Activated CD4-positive, alpha-beta memory T cell treated with anti-CD3 and anti-CD28 coated beads, Interleukin-2, amount 10 ng/mL, durations not matched to agents 7 days and 5 days (primary cell): ENCODE results near the gene HOXC9. TPM values are rescaled to one million over a fixed set of nuclear protein-coding genes. Genes with fewer than 3 reads are reported as not detected.

ENCODE experiments used
- CTCF ChIA-PET: fragments of 350-600 bp; sonication (Branson Sonifier 250); formaldehyde crosslinking; loops from one replicate; lab custom pipeline; 2021; ENCODE audit warnings: antibody characterized with exemption, inconsistent platforms; lab: Charles Lee
- POLR2A ChIA-PET: fragments of 350-600 bp; sonication (Branson Sonifier 250); formaldehyde crosslinking; loops from one replicate; lab custom pipeline; 2021; ENCODE audit warnings: antibody characterized with exemption; lab: Charles Lee
- DNase-seq: peaks from one replicate; pipeline ENCODE4 v3.0.0-alpha.2; 2020
- H3K27ac Mint-ChIP-seq: one replicate; pipeline ENCODE4 v1.8.0; 2021; ENCODE audit warnings: mild to moderate bottlenecking, mixed read lengths
- H3K27me3 Mint-ChIP-seq: one replicate; pipeline ENCODE4 v1.8.0; 2021; ENCODE audit warnings: mixed read lengths
- H3K36me3 Mint-ChIP-seq: one replicate; pipeline ENCODE4 v1.8.0; 2021; ENCODE audit warnings: low read depth, mixed read lengths
- H3K4me1 Mint-ChIP-seq: one replicate; pipeline ENCODE4 v1.8.0; 2021; ENCODE audit warnings: mixed read lengths
- H3K4me3 Mint-ChIP-seq: one replicate; pipeline ENCODE4 v1.8.0; 2021; ENCODE audit warnings: mild to moderate bottlenecking, mixed read lengths
- H3K9me3 Mint-ChIP-seq: one replicate; pipeline ENCODE4 v1.8.0; 2021; ENCODE audit warnings: mixed read lengths
- total RNA-seq, 2 experiments: library from RNA; stranded (reverse); gene quantifications; one replicate each; pipeline ENCODE4 v1.2.3, GENCODE V29; 2021

The HOXC9 gene
- total RNA-seq, 2 experiments from 2014 or later = not detected

GRCh38 chr12:54033980-54034784 lies 34.2 kb downstream of the HOXC9 start:
- ChIA-PET CTCF (interaction anchor here (1.3 to 3.8 kb wide), 3 partner anchors 76 to 167 kb away, joined by 4 to 48 read pairs (median 7); no protein-coding TSS in a partner anchor), POLR2A (no interaction called here)
- Mint-ChIP-seq H3K36me3 (no peaks in the 10 kb centered on the region), H3K4me3 (no peak overlapping the region), H3K27me3 (peaks cover 85% of the 10 kb centered on the region), H3K9me3 (no peaks in the 10 kb centered on the region), H3K4me1 (peaks cover 20% of the 10 kb centered on the region), H3K27ac (no peak overlapping the region)
- DNase-seq = no peak

- Mint-ChIP-seq H3K36me3 (no peaks in the 10 kb centered on the region), H3K9me3 (no peaks in the 10 kb centered on the region), H3K4me1 (peaks cover 18% of the 10 kb centered on the region), H3K4me3 (no peak overlapping the region), H3K27ac (no peak overlapping the region), H3K27me3 (peaks cover 86% of the 10 kb centered on the region)
- POLR2A ChIA-PET = no interaction called here
- DNase-seq = no peak
- CTCF ChIA-PET = interaction anchor here (1.3 kb wide), 1 partner anchor 167 kb away, joined by 4 read pairs; no protein-coding TSS in a partner anchor
Measured at GRCh38 chr12:54034785-54035310, 34.9 kb downstream of the HOXC9 start.

GRCh38 chr12:54035568-54036264 lies 35.8 kb downstream of the HOXC9 start:
- H3K9me3 Mint-ChIP-seq = no peaks in the 10 kb centered on the region
- ChIA-PET CTCF (interaction anchor here (1.3 kb wide), 1 partner anchor 166 kb away, joined by 4 read pairs; no protein-coding TSS in a partner anchor), POLR2A (no interaction called here)
- H3K36me3 Mint-ChIP-seq = no peaks in the 10 kb centered on the region
- no peak overlapping the region for H3K27ac Mint-ChIP-seq
- H3K4me3 Mint-ChIP-seq = no peak overlapping the region
- no peak for DNase-seq
- peaks cover 89% of the 10 kb centered on the region for H3K27me3 Mint-ChIP-seq
- H3K4me1 Mint-ChIP-seq = peaks cover 17% of the 10 kb centered on the region

GRCh38 chr12:54036620-54037359 lies 36.8 kb downstream of the HOXC9 start:
- POLR2A ChIA-PET = no interaction called here
- Mint-ChIP-seq H3K4me1 (peaks cover 15% of the 10 kb centered on the region), H3K27me3 (peaks cover 85% of the 10 kb centered on the region), H3K9me3 (no peaks in the 10 kb centered on the region), H3K4me3 (no peak overlapping the region), H3K27ac (no peak overlapping the region), H3K36me3 (no peaks in the 10 kb centered on the region)
- no peak for DNase-seq
- CTCF ChIA-PET = no interaction called here

GRCh38 chr12:54037360-54038283 lies 37.7 kb downstream of the HOXC9 start:
- DNase-seq = no peak
- no peak overlapping the region for H3K4me3 Mint-ChIP-seq
- H3K36me3 Mint-ChIP-seq = no peaks in the 10 kb centered on the region
- ChIA-PET POLR2A (no interaction called here), CTCF (no interaction called here)
- no peaks in the 10 kb centered on the region for H3K9me3 Mint-ChIP-seq
- H3K27me3 Mint-ChIP-seq = peaks cover 82% of the 10 kb centered on the region
- H3K27ac Mint-ChIP-seq = no peak overlapping the region
- peaks cover 14% of the 10 kb centered on the region for H3K4me1 Mint-ChIP-seq

- no peak for DNase-seq
- Mint-ChIP-seq H3K36me3 (no peaks in the 10 kb centered on the region), H3K9me3 (no peaks in the 10 kb centered on the region), H3K27me3 (peaks cover 81% of the 10 kb centered on the region), H3K4me1 (peaks cover 8% of the 10 kb centered on the region), H3K27ac (no peak overlapping the region), H3K4me3 (no peak overlapping the region)
- ChIA-PET CTCF (interaction anchor here (1.0 kb wide), 1 partner anchor 33 kb away, joined by 3 read pairs; no protein-coding TSS in a partner anchor), POLR2A (no interaction called here)
Measured at GRCh38 chr12:54038284-54038870, 38.4 kb downstream of the HOXC9 start.

- no peaks in the 10 kb centered on the region for H3K9me3 Mint-ChIP-seq
- DNase-seq = no peak
- H3K27ac Mint-ChIP-seq = no peak overlapping the region
- no peaks in the 10 kb centered on the region for H3K36me3 Mint-ChIP-seq
- no peak overlapping the region for H3K4me3 Mint-ChIP-seq
- peaks cover 84% of the 10 kb centered on the region for H3K27me3 Mint-ChIP-seq
- CTCF ChIA-PET = interaction anchor here (1.0 kb wide), 1 partner anchor 33 kb away, joined by 3 read pairs; no protein-coding TSS in a partner anchor
- POLR2A ChIA-PET = no interaction called here
- H3K4me1 Mint-ChIP-seq = peaks cover 9% of the 10 kb centered on the region
Measured at GRCh38 chr12:54038871-54039414, 39.0 kb downstream of the HOXC9 start.

- Mint-ChIP-seq H3K4me3 (no peak overlapping the region), H3K27me3 (peaks cover 86% of the 10 kb centered on the region), H3K27ac (no peak overlapping the region), H3K36me3 (no peaks in the 10 kb centered on the region), H3K9me3 (no peaks in the 10 kb centered on the region), H3K4me1 (peaks cover 7% of the 10 kb centered on the region)
- CTCF ChIA-PET = interaction anchor here (2.2 kb wide), 1 partner anchor 8 kb away, joined by 7 read pairs; the partner anchor contains the start of gene HOXC5
- POLR2A ChIA-PET = no interaction called here
- DNase-seq = no peak
Measured at GRCh38 chr12:54039417-54040147, 39.6 kb downstream of the HOXC9 start.

GRCh38 chr12:54040148-54040494 lies 40.2 kb downstream of the HOXC9 start:
- DNase-seq = no peak
- Mint-ChIP-seq H3K4me1 (peaks cover 5% of the 10 kb centered on the region), H3K27ac (no peak overlapping the region), H3K9me3 (no peaks in the 10 kb centered on the region), H3K36me3 (no peaks in the 10 kb centered on the region), H3K27me3 (peaks cover 86% of the 10 kb centered on the region), H3K4me3 (no peak overlapping the region)
- POLR2A ChIA-PET = no interaction called here
- CTCF ChIA-PET = interaction anchor here (2.2 kb wide), 1 partner anchor 8 kb away, joined by 7 read pairs; the partner anchor contains the start of gene HOXC5

GRCh38 chr12:54040648-54041047 lies 40.7 kb downstream of the HOXC9 start:
- Mint-ChIP-seq H3K4me1 (peaks cover 4% of the 10 kb centered on the region), H3K4me3 (no peak overlapping the region), H3K36me3 (no peaks in the 10 kb centered on the region), H3K27ac (no peak overlapping the region), H3K9me3 (no peaks in the 10 kb centered on the region), H3K27me3 (peaks cover 86% of the 10 kb centered on the region)
- ChIA-PET CTCF (interaction anchor here (1.1 to 2.2 kb wide), 3 partner anchors 9 to 167 kb away, joined by 3 to 7 read pairs (median 4); partner anchors contain the start of gene HOXC5), POLR2A (no interaction called here)
- DNase-seq = no peak
